ENCODE data around the gene EPN1.

GRCh38 chr19:55635856-55636440 lies 39.1 kb upstream of the EPN1 start:
- TF ChIP-seq POLR2A (IDR thresholded peaks at IDR 0.05): no peak
- TF ChIP-seq CTCF (IDR thresholded peaks at IDR 0.05): no peak
- TF ChIP-seq POLR2AphosphoS5 (IDR thresholded peaks at IDR 0.05): no peak

Data from stomach (tissue), 4 donors.